ENCODE measurements around the gene FBXO36.

GRCh38 chr2:229974266-229974665 is 52.0 kb downstream of the FBXO36 start:
- TF ChIP-seq CTCF (IDR thresholded peaks at IDR 0.05) (no peak), POLR2A (IDR thresholded peaks at IDR 0.05) (no peak), POLR2AphosphoS5 (IDR thresholded peaks at IDR 0.05) (no peak)
